ENCODE data around the gene SDHA.
A peak's percentile ranks its signal among the peaks of the same experiment; 100 is the strongest.
"Not testable (repeated sequence)": the region's sequence is repeated elsewhere in the genome, so short reads cannot be mapped to it uniquely, and the experiment has no call there.

The SDHA gene

DNA sequence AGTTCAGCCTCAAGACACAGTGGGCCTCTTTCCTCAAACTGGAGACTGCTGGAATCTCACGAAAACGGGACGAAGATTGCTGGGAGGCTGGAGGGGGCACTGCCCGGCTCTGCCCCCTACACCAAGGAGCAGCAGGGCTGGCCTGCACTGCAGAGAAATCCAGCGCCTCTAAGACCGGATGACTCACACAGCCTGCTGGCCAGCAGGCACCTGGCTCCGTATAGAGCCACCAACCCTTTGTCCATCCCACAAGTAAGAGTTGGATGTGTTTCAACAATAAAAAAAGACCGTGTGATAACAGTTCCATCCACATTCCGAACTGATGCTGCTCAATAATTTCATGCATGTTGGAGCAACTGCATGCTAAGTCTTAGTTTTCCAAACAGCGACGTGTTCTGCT is 11.7 kb upstream of the SDHA start:
- Histone ChIP-seq H3K9me3 (ENCODE audit: low read depth, low read length) (no peaks in the 10 kb centered on the region), H3K36me3 (ENCODE audit: insufficient read depth, low read length) (peaks cover 26% of the 10 kb centered on the region), H3K27ac (no peak overlapping the region; the same call in 1 of the 2 replicates), H3K9ac (ENCODE audit: insufficient read length) (no peak overlapping the region), H3K4me3 (no peak overlapping the region)
- DNase-seq (ENCODE audit: low read depth, low spot score), result no peak
- TF ChIP-seq POLR2AphosphoS5 (IDR thresholded peaks at IDR 0.05; ENCODE audit: borderline replicate concordance, low read depth, low read length) (no peak), FOXP2 (optimal IDR thresholded peaks at IDR 0.05; ENCODE audit: control extremely low read depth, extremely low read length, insufficient read depth) (no peak), EZH2 (IDR thresholded peaks at IDR 0.05) (no peak)

DNA sequence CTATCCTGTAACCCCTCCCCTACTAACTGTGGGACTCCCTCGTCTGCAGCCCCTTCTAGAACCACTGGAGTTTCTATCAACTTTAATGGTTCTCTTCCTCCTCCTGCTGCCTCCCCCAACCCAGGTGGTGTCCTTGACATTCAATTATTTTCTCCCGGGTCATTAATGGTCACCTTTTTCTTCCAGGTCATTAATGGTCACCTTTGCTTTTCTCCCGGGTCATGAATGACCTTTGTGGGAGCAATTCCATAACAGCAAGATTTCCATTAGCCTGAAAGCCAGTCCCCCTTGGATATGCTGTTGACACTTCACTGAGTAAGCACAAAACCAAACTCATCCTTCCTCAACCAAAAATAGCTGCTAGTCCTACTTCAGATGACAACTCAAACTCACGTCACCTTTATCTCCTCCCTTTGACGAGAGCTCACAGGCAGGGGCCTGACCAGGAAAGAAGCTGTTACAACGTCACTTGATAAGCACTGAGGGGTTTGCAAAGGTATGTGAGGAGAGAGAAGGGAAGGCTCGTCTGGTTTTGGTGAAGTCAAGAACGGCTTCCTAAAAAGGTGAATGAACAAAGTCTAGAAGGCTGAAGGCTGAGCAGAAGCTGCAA is 11.1 kb upstream of the SDHA start:
- no peak overlapping the region for H3K27ac ChIP-seq
- no peaks in the 10 kb centered on the region for H3K9me3 ChIP-seq (ENCODE audit: low read depth, low read length)
- DNase-seq (ENCODE audit: low read depth, low spot score), result no peak
- no peak overlapping the region for H3K9ac ChIP-seq (ENCODE audit: insufficient read length)
- no peak overlapping the region for H3K4me3 ChIP-seq
- peaks cover 26% of the 10 kb centered on the region for H3K36me3 ChIP-seq (ENCODE audit: insufficient read depth, low read length)
- TF ChIP-seq FOXP2 (optimal IDR thresholded peaks at IDR 0.05; ENCODE audit: control extremely low read depth, extremely low read length, insufficient read depth) (no peak), EZH2 (IDR thresholded peaks at IDR 0.05) (no peak), POLR2AphosphoS5 (IDR thresholded peaks at IDR 0.05; ENCODE audit: borderline replicate concordance, low read depth, low read length) (no peak)

DNA sequence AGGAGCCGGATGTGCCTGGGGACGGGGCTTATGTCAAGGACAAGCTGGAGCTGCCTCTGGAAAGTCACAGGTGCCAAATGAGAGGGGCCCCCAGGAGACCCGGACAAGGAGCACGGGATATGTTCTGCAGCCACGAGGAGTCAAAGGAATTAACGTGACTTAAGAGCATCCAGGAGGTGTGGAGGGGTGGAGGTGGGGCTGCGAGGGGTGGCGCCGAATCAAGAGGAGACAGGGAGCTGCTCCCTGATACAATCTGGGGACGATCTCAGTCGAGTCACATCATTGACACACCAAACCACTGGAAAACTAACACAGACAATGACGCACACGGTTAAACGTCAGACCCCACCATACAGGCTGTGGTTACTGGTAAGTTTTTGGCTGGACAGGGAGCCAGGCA is 10.5 kb upstream of the SDHA start:
- peaks cover 26% of the 10 kb centered on the region for H3K36me3 ChIP-seq (ENCODE audit: insufficient read depth, low read length)

DNA sequence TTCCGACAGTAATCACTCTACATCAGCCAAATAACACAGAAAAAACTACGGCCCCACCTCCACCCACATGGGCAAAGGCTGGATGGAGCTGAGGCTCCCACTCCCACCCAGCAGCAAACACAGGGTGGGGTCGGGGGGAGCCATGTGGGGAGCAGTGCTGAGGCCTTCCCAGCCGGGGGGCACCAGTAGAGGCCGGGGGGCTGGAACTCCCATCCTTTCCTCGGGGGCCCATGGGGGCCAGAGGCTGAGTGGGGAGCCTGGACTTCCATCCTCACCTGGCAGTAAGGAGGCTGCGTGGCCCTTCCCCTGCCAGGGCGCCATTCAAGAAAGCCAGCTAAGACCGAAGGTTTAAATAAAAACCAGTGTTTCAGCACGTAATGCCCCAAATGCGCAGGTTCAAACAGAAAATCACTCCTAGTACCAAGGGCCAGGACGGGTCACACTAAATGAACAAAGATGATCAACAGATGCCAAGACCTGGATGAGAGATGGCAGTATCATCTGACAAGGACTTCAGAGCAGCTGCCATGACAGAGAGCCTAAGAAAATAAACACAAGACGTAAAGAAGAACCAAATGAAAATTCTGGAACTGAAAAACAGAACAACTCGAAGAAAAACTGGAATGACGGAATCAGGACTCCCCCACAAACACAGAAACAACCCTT is 9.5 kb upstream of the SDHA start:
- H3K36me3 ChIP-seq (ENCODE audit: insufficient read depth, low read length), result peaks cover 23% of the 10 kb centered on the region
- H3K9me3 ChIP-seq (ENCODE audit: low read depth, low read length), result no peaks in the 10 kb centered on the region
- no peak for TF ChIP-seq POLR2AphosphoS5 (IDR thresholded peaks at IDR 0.05; ENCODE audit: borderline replicate concordance, low read depth, low read length)
- TF ChIP-seq FOXP2 (optimal IDR thresholded peaks at IDR 0.05; ENCODE audit: control extremely low read depth, extremely low read length, insufficient read depth), result no peak
- no peak for TF ChIP-seq EZH2 (IDR thresholded peaks at IDR 0.05)
- DNase-seq (ENCODE audit: low read depth, low spot score), result no peak
- H3K4me3 ChIP-seq, result no peak overlapping the region
- H3K9ac ChIP-seq (ENCODE audit: insufficient read length), result no peak overlapping the region
- H3K27ac ChIP-seq, result no peak overlapping the region

More for the DNA sequence above, 10.5 kb upstream of the SDHA start:
- Histone ChIP-seq H3K9ac (ENCODE audit: insufficient read length) (no peak overlapping the region), H3K9me3 (ENCODE audit: low read depth, low read length) (no peaks in the 10 kb centered on the region), H3K27ac (no peak overlapping the region), H3K4me3 (no peak overlapping the region)
- DNase-seq (ENCODE audit: low read depth, low spot score), result no peak
- TF ChIP-seq EZH2 (IDR thresholded peaks at IDR 0.05) (no peak), POLR2AphosphoS5 (IDR thresholded peaks at IDR 0.05; ENCODE audit: borderline replicate concordance, low read depth, low read length) (no peak), FOXP2 (optimal IDR thresholded peaks at IDR 0.05; ENCODE audit: control extremely low read depth, extremely low read length, insufficient read depth) (no peak)

DNA sequence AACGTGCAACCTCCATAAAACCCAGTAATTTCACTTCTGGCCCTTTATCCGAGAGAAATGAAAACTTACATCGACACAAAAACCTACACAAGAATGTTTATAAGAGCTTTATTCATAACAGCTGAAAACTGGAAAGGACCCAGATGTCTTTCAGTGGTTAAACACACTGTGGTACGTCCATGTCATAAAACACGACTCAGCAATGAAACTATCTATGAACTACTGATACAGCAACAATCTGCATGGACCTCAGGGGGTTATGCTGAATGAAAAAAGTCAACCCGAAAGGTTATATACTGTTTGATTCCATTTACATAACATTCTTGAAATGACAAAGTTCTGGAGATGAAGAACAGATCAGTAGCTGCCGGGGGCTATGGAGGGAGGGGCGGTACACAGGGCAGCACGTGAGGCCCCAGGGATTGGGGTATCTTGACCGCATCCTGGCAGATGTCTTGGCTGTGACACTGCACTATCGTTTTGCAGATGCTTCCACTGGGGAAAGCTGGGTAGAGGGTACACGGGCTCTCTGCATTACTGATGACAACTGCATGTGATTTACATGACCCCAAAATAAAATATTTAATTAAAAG is 4.2 kb upstream of the SDHA start:
- H3K36me3 ChIP-seq (ENCODE audit: insufficient read depth, low read length), result peaks cover 11% of the 10 kb centered on the region; the same call in 1 of the 2 replicates
- no peaks in the 10 kb centered on the region for H3K9me3 ChIP-seq (ENCODE audit: low read depth, low read length)
- DNase-seq (ENCODE audit: low read depth, low spot score), result no peak
- no peak overlapping the region for H3K9ac ChIP-seq (ENCODE audit: insufficient read length)
- no peak overlapping the region for H3K27ac ChIP-seq
- H3K4me3 ChIP-seq, result no peak overlapping the region
- no peak for TF ChIP-seq POLR2AphosphoS5 (IDR thresholded peaks at IDR 0.05; ENCODE audit: borderline replicate concordance, low read depth, low read length)
- no peak for TF ChIP-seq EZH2 (IDR thresholded peaks at IDR 0.05)
- no peak for TF ChIP-seq FOXP2 (optimal IDR thresholded peaks at IDR 0.05; ENCODE audit: control extremely low read depth, extremely low read length, insufficient read depth)

DNA sequence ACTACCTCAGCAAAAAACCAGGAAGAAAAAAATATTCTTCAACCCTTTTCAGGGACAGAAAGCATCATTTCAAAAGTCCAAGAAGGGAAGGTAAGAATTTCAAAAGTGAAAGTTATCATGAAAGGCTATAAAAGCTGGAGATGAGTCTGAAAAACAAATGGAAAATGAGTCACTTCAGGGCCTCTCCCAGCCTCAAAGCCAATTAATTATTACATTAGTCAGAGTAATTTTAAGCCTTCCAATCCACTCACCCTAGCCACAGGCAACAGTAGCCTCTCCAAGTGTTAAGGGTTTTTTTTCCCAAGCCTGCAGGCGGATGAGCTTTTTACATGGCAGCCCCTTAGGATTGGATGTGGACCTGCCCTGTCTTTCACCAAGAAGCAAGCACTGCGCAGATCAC is 2.9 kb upstream of the SDHA start:
- peaks cover 11% of the 10 kb centered on the region; the same call in 1 of the 2 replicates for H3K36me3 ChIP-seq (ENCODE audit: insufficient read depth, low read length)
- not testable (repeated sequence) for H3K27ac ChIP-seq; H3K9ac ChIP-seq (ENCODE audit: insufficient read length); DNase-seq (ENCODE audit: low read depth, low spot score); H3K9me3 ChIP-seq (ENCODE audit: low read depth, low read length); H3K4me3 ChIP-seq

DNA sequence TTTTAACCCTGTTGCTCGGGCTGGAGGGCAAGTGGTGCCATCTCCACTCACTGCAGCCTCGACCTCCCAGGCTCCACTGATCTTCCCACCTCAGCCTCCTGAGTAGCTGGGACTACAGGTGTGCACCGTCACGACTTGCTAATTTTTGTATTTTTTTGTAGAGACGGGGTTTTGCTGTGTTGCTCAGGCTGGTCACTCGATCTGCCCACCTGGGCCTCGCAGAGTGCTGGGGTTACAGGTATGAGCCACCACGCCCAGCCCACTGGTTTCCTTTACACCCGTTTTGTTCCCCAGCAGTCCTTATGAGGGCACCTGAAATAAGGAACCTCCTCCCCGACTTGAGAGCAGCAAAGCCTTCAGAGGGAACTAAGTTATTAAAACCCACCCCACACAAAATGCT is 2.0 kb upstream of the SDHA start:
- not testable (repeated sequence) for H3K4me3 ChIP-seq; DNase-seq (ENCODE audit: low read depth, low spot score); H3K9me3 ChIP-seq (ENCODE audit: low read depth, low read length); H3K9ac ChIP-seq (ENCODE audit: insufficient read length); H3K27ac ChIP-seq
- peaks cover 11% of the 10 kb centered on the region; the same call in 1 of the 2 replicates for H3K36me3 ChIP-seq (ENCODE audit: insufficient read depth, low read length)

DNA sequence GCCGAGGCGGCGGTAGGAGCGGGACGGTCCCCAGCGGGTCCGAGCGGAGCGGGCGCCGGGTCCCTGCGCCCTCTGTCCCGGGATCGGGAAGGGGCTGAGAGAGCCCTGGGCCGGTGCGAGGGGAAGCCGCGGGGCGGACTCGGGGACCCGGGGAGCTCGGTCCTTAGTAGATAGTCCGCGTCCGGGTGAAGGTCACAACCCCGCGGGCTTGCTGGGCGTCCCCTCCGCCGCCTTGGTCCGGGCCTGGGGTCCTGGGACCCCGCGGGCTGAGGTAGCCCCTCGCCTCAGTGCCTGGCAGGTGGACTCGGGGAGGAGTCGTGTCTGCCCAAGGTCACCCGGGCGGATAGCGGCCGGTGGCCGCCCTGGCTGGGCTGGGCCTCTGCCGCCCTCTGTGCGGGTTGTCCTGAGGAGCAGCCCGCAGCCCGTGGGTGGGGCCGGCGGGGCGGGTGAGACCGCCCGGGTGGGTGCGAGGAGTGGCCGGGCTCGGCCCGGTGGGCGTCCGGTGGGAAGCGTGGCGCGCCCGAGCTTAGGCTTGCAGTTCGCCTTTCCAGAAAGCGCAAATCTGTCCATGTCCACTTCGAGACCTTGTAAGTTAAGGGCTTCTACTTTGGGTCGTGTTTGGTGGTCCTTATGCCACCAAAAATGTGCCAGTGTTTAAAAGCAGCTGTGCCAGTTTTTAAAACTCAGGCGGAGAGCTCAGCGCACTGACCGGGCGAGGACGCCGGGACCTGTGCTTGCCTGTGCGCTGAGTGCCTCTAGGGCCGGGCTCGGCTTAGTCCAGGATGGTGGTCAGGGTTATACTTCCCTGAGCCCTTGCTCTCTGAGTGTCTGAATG is 554 bp downstream of the SDHA start:
- Histone ChIP-seq H3K4me3 (peak overlapping the region; percentile 98), H3K36me3 (ENCODE audit: insufficient read depth, low read length) (peaks cover 14% of the 10 kb centered on the region), H3K9me3 (ENCODE audit: low read depth, low read length) (no peaks in the 10 kb centered on the region), H3K27ac (no peak overlapping the region), H3K9ac (ENCODE audit: insufficient read length) (peak overlapping the region; percentile 93)
- no peak for DNase-seq (ENCODE audit: low read depth, low spot score)
- TF ChIP-seq POLR2AphosphoS5 (IDR thresholded peaks at IDR 0.05; ENCODE audit: borderline replicate concordance, low read depth, low read length), result no peak
- TF ChIP-seq FOXP2 (optimal IDR thresholded peaks at IDR 0.05; ENCODE audit: control extremely low read depth, extremely low read length, insufficient read depth), result no peak

Measured in SK-N-MC (cell line).